Neural cell (in vitro differentiated cells): ENCODE measurements around the gene DSCAML1. TPM values are rescaled to one million over a fixed set of nuclear protein-coding genes. Genes with fewer than 3 reads are reported as not detected.

ENCODE experiments used
- H2AFZ ChIP-seq: fragments of 200-600, 300-800 bp; sonication (generic), shearing (Covaris generic); 2 replicates; pipeline ENCODE4 v1.6.0; 2014; ENCODE audit warnings: low read depth, mild to moderate bottlenecking, antibody characterized with exemption, low read length, moderate library complexity
- H3F3A ChIP-seq: fragments of 200-600 bp; shearing (Covaris generic); 2 replicates; pipeline ENCODE4 v1.6.1; 2016; ENCODE audit warnings: mild to moderate bottlenecking, moderate library complexity, mixed read lengths, antibody characterized with exemption, low read length; ENCODE audit not compliant: insufficient read depth, poor library complexity, severe bottlenecking
- H3K27ac ChIP-seq: fragments of 200-600, 300-800 bp; sonication (generic), shearing (Covaris generic); 2 replicates; pipeline ENCODE4 v1.5.1; 2014; ENCODE audit warnings: mild to moderate bottlenecking, low read length, moderate library complexity
- H3K27me3 ChIP-seq: fragments of 300-800, 200-600 bp; sonication (generic), shearing (Covaris generic); 2 replicates; pipeline ENCODE4 v1.6.0; 2014; ENCODE audit warnings: mild to moderate bottlenecking, low read depth, low read length, moderate library complexity; ENCODE audit not compliant: insufficient read depth
- H3K36me3 ChIP-seq: fragments of 300-800, 200-600 bp; sonication (generic), shearing (Covaris generic); 2 replicates; pipeline ENCODE4 v1.5.1; 2014; ENCODE audit warnings: mild to moderate bottlenecking, antibody characterized with exemption, low read length, moderate library complexity; ENCODE audit not compliant: insufficient read depth
- H3K4me2 ChIP-seq: fragments of 300-800, 200-600 bp; sonication (generic), shearing (Covaris generic); 2 replicates; pipeline ENCODE4 v1.6.0; 2014; ENCODE audit warnings: mild to moderate bottlenecking, low read length
- H3K4me3 ChIP-seq: fragments of 300-800, 200-600 bp; sonication (generic), shearing (Covaris generic); 2 replicates; pipeline ENCODE4 v1.5.1; 2014; ENCODE audit warnings: mild to moderate bottlenecking, low read length, moderate library complexity
- H3K79me2 ChIP-seq: fragments of 200-600 bp; shearing (Covaris generic); replicated peaks from 2 replicates; pipeline ENCODE4 v1.6.0; 2014; ENCODE audit warnings: mild to moderate bottlenecking, low read length, moderate library complexity; ENCODE audit not compliant: insufficient read depth
- H3K9ac ChIP-seq: fragments of 300-800, 200-600 bp; sonication (generic), shearing (Covaris generic); 2 replicates; pipeline ENCODE4 v1.6.1; 2016; ENCODE audit warnings: mild to moderate bottlenecking, low read length, mixed read lengths
- H3K9me2 ChIP-seq: fragments of 200-600 bp; shearing (Covaris generic); 2 replicates; pipeline ENCODE4 v1.6.1; 2016; ENCODE audit warnings: mild to moderate bottlenecking, low read length, mixed read lengths; ENCODE audit not compliant: insufficient read depth
- H3K9me3 ChIP-seq: fragments of 200-600, 300-800 bp; sonication (generic), shearing (Covaris generic); 2 replicates; pipeline ENCODE4 v1.6.1; 2016; ENCODE audit warnings: mild to moderate bottlenecking, mixed run types, low read length, moderate library complexity, mixed read lengths
- H4K20me1 ChIP-seq: fragments of 200-600 bp; shearing (Covaris generic); 2 replicates; pipeline ENCODE4 v1.6.1; 2016; ENCODE audit warnings: mild to moderate bottlenecking, mixed run types; ENCODE audit not compliant: insufficient read depth
- EP300 ChIP-seq: fragments of 450-650 bp; conservative IDR thresholded peaks from 2 replicates; pipeline ENCODE4 v1.6.1; 2014; ENCODE audit warnings: antibody characterized with exemption, mild to moderate bottlenecking, moderate library complexity; ENCODE audit not compliant: poor library complexity, severe bottlenecking
- EZH2 ChIP-seq: fragments of 200-600, 300-800 bp; shearing (Covaris generic), sonication (generic); IDR thresholded peaks from 2 replicates; pipeline ENCODE4 v1.6.1; 2014; ENCODE audit warnings: antibody characterized with exemption, low read length, borderline replicate concordance, mild to moderate bottlenecking; ENCODE audit not compliant: insufficient read depth, poor library complexity, severe bottlenecking
- MXI1 ChIP-seq: fragments of 450-650 bp; conservative IDR thresholded peaks from 2 replicates; pipeline ENCODE4 v1.6.1; 2014; ENCODE audit warnings: antibody characterized with exemption, mild to moderate bottlenecking; ENCODE audit not compliant: poor library complexity, severe bottlenecking
- POLR2AphosphoS5 ChIP-seq: IDR thresholded peaks from 2 replicates; pipeline ENCODE4 v1.6.1; 2012
- RAD21 ChIP-seq: fragments of 450-650 bp; conservative IDR thresholded peaks from 2 replicates; pipeline ENCODE4 v1.6.1; 2014; ENCODE audit warnings: antibody characterized with exemption, mild to moderate bottlenecking, moderate library complexity
- SMC3 ChIP-seq: fragments of 450-650 bp; conservative IDR thresholded peaks from 2 replicates; pipeline ENCODE4 v1.6.1; 2014; ENCODE audit warnings: antibody characterized with exemption, mild to moderate bottlenecking, moderate library complexity; ENCODE audit not compliant: poor library complexity
- TAF1 ChIP-seq: IDR thresholded peaks from 2 replicates; pipeline ENCODE4 v1.6.1; 2012; ENCODE audit warnings: low read depth
- polyA plus RNA-seq: library from polyadenylated mRNA; depleted of rRNA; stranded (reverse); fragments of >200 nt; gene quantifications from 2 replicates; pipeline ENCODE4 v1.2.3, GENCODE V29; 2014
- TF ChIP-seq, protein P1 (sequence below): IDR thresholded peaks from 2 replicates; pipeline ENCODE4 v1.6.1; 2012; ENCODE audit warnings: borderline replicate concordance
- TF ChIP-seq, protein P2 (sequence below): fragments of 450-650 bp; IDR thresholded peaks from 2 replicates; pipeline ENCODE4 v1.5.1; 2014; ENCODE audit warnings: antibody characterized with exemption, mild to moderate bottlenecking, moderate library complexity; ENCODE audit not compliant: poor library complexity, severe bottlenecking

The DSCAML1 gene
- polyA plus RNA-seq, 1 donor from 2014 or later = 1.3 TPM

DNA sequence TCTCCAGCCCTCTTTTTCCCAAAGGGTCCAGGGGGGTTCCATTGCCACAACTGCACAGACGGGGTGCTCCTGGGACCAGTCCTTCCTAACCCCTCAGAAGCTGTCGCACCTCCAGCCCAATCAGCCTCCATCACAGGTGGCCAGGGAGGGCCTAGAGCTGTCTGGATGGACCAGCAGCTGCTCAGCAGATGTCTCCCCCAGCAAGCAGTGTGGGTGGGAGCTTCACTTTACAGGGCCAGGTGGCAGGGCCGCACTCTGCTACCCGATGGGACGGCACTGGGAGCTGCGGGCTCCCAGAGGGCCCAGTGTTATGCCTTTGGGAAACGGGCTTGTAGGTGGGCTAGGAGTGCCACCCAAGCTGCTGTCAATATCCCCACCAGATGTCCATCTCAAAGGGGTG, 120.5 kb downstream of the DSCAML1 start:
- no peak overlapping the region for H3K27ac ChIP-seq

DNA sequence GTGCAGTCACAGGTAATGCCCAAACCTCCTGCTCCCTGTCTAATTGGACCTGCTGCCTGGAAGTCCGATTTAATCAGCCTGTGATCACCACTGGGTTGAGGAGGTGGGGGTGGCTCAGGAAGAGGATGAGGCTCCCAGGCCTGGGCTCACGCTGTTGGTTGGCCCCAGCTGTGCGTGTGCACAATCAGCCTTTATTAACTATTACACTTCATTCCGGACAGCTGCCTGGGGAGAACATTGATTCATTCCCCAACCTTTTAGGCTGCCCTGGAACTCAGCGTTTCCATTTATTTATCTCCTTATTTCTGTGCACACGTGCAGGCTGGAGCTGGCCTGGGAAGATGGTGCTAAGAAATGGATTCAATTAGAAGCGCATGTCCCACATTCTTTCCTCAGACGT, 123.4 kb downstream of the DSCAML1 start:
- H3K9ac ChIP-seq = no peak overlapping the region
- H2AFZ ChIP-seq = no peak overlapping the region
- TF ChIP-seq EZH2 (no peak), RAD21 (no peak), POLR2AphosphoS5 (no peak), TAF1 (no peak), EP300 (no peak), MXI1 (no peak), SMC3 (no peak)
- TF ChIP-seq, protein P1, sequence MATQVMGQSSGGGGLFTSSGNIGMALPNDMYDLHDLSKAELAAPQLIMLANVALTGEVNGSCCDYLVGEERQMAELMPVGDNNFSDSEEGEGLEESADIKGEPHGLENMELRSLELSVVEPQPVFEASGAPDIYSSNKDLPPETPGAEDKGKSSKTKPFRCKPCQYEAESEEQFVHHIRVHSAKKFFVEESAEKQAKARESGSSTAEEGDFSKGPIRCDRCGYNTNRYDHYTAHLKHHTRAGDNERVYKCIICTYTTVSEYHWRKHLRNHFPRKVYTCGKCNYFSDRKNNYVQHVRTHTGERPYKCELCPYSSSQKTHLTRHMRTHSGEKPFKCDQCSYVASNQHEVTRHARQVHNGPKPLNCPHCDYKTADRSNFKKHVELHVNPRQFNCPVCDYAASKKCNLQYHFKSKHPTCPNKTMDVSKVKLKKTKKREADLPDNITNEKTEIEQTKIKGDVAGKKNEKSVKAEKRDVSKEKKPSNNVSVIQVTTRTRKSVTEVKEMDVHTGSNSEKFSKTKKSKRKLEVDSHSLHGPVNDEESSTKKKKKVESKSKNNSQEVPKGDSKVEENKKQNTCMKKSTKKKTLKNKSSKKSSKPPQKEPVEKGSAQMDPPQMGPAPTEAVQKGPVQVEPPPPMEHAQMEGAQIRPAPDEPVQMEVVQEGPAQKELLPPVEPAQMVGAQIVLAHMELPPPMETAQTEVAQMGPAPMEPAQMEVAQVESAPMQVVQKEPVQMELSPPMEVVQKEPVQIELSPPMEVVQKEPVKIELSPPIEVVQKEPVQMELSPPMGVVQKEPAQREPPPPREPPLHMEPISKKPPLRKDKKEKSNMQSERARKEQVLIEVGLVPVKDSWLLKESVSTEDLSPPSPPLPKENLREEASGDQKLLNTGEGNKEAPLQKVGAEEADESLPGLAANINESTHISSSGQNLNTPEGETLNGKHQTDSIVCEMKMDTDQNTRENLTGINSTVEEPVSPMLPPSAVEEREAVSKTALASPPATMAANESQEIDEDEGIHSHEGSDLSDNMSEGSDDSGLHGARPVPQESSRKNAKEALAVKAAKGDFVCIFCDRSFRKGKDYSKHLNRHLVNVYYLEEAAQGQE = no peak
- TF ChIP-seq, protein P2, sequence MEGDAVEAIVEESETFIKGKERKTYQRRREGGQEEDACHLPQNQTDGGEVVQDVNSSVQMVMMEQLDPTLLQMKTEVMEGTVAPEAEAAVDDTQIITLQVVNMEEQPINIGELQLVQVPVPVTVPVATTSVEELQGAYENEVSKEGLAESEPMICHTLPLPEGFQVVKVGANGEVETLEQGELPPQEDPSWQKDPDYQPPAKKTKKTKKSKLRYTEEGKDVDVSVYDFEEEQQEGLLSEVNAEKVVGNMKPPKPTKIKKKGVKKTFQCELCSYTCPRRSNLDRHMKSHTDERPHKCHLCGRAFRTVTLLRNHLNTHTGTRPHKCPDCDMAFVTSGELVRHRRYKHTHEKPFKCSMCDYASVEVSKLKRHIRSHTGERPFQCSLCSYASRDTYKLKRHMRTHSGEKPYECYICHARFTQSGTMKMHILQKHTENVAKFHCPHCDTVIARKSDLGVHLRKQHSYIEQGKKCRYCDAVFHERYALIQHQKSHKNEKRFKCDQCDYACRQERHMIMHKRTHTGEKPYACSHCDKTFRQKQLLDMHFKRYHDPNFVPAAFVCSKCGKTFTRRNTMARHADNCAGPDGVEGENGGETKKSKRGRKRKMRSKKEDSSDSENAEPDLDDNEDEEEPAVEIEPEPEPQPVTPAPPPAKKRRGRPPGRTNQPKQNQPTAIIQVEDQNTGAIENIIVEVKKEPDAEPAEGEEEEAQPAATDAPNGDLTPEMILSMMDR = no peak
- no peaks in the 10 kb centered on the region for H3K36me3 ChIP-seq
- H3K4me2 ChIP-seq = no peak overlapping the region
- no peaks in the 10 kb centered on the region for H4K20me1 ChIP-seq
- H3K4me3 ChIP-seq = no peak overlapping the region
- H3K9me2 ChIP-seq = no peaks in the 10 kb centered on the region
- no peaks in the 10 kb centered on the region for H3F3A ChIP-seq
- no peaks in the 10 kb centered on the region for H3K79me2 ChIP-seq
- no peaks in the 10 kb centered on the region for H3K27me3 ChIP-seq
- H3K9me3 ChIP-seq = no peaks in the 10 kb centered on the region
- no peak overlapping the region for H3K27ac ChIP-seq

More for the DNA sequence above, 120.5 kb downstream of the DSCAML1 start:
- no peaks in the 10 kb centered on the region for H3K9me3 ChIP-seq
- no peak overlapping the region for H3K4me3 ChIP-seq
- no peaks in the 10 kb centered on the region for H3F3A ChIP-seq
- TF ChIP-seq POLR2AphosphoS5 (no peak), EZH2 (no peak), RAD21 (no peak), MXI1 (no peak), TAF1 (no peak), SMC3 (no peak), EP300 (no peak)
- TF ChIP-seq, protein P1 = no peak
- TF ChIP-seq, protein P2 = no peak
- H3K9me2 ChIP-seq = no peaks in the 10 kb centered on the region
- no peak overlapping the region for H2AFZ ChIP-seq
- H3K79me2 ChIP-seq = no peaks in the 10 kb centered on the region
- H3K36me3 ChIP-seq = no peaks in the 10 kb centered on the region
- no peak overlapping the region for H3K4me2 ChIP-seq
- no peaks in the 10 kb centered on the region for H4K20me1 ChIP-seq
- no peak overlapping the region for H3K9ac ChIP-seq
- H3K27me3 ChIP-seq = no peaks in the 10 kb centered on the region
